Muscle layer of colon (tissue), 2 donors: Measurements from ENCODE around the gene DHRS4.
"Not testable (repeated sequence)": the region's sequence is repeated elsewhere in the genome, so short reads cannot be mapped to it uniquely, and the experiment has no call there.

Experiments used
- H3K27ac ChIP-seq: one replicate; pipeline ENCODE4 v1.7.0; 2013; ENCODE audit warnings: low read depth, mild to moderate bottlenecking, low read length, moderate library complexity
- H3K27me3 ChIP-seq, 2 donors: one replicate each; pipeline ENCODE4 v1.7.0; 2013; ENCODE audit warnings: low read length in 2 of 2, mild to moderate bottlenecking in 2 of 2; ENCODE audit not compliant: insufficient read depth in 2 of 2, control insufficient read depth in 1 of 2
- H3K36me3 ChIP-seq: one replicate; pipeline ENCODE4 v1.7.0; 2013; ENCODE audit warnings: mild to moderate bottlenecking, low read length; ENCODE audit not compliant: insufficient read depth
- H3K4me1 ChIP-seq: one replicate; pipeline ENCODE4 v1.7.0; 2013; ENCODE audit warnings: mild to moderate bottlenecking, low read length; ENCODE audit not compliant: insufficient read depth
- H3K4me3 ChIP-seq, 2 donors: one replicate each; pipeline ENCODE4 v1.7.0; 2013; ENCODE audit warnings: low read length in 2 of 2, low read depth in 1 of 2, mild to moderate bottlenecking in 1 of 2, moderate library complexity in 1 of 2
- H3K9ac ChIP-seq: one replicate; pipeline ENCODE4 v1.7.0; 2013; ENCODE audit warnings: low read length
- H3K9me3 ChIP-seq: one replicate; pipeline ENCODE4 v1.7.0; 2013; ENCODE audit warnings: mild to moderate bottlenecking, low read length
- donor health status: abdominal sarcoma.
- donor health status: Adenocarcinoma of cecum.

Gene DHRS4

GRCh38 chr14:23989734-23990445 lies 36.3 kb downstream of the DHRS4 start:
- not testable (repeated sequence) for H3K9ac ChIP-seq, H3K4me3 ChIP-seq, H3K9me3 ChIP-seq, H3K36me3 ChIP-seq, H3K27ac ChIP-seq, H3K4me1 ChIP-seq, H3K27me3 ChIP-seq

GRCh38 chr14:23990961-23991360 lies 37.4 kb downstream of the DHRS4 start:
- H3K27me3 ChIP-seq, H3K27ac ChIP-seq, H3K9ac ChIP-seq, H3K36me3 ChIP-seq, H3K9me3 ChIP-seq, H3K4me3 ChIP-seq, H3K4me1 ChIP-seq: not testable (repeated sequence)

DNA sequence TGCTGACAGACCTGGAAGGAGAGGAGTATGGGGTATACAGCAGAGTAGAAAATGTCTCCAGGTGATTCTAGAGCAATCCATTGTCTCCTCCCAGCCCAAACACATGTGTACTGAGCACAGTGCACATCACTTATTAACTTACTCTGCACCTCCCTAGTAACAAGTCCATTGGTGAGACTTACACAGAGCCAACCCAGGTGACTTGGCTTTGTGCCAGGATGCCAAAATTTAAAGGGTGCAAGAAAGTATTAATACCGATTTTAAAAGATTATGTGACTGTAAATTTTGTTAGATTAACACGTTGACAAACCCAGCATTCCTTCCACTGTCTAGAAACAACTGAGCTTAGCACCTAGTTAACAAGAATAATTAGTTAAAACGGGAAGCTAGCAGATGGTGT lies 39.5 kb downstream of the DHRS4 start:
- H3K4me1 ChIP-seq, H3K27ac ChIP-seq, H3K27me3 ChIP-seq, H3K9me3 ChIP-seq, H3K36me3 ChIP-seq, H3K9ac ChIP-seq, H3K4me3 ChIP-seq: not testable (repeated sequence)

GRCh38 chr14:23996009-23996408 lies 42.4 kb downstream of the DHRS4 start:
- H3K9me3 ChIP-seq, H3K4me3 ChIP-seq, H3K27me3 ChIP-seq, H3K27ac ChIP-seq, H3K9ac ChIP-seq, H3K36me3 ChIP-seq, H3K4me1 ChIP-seq: not testable (repeated sequence)

DNA sequence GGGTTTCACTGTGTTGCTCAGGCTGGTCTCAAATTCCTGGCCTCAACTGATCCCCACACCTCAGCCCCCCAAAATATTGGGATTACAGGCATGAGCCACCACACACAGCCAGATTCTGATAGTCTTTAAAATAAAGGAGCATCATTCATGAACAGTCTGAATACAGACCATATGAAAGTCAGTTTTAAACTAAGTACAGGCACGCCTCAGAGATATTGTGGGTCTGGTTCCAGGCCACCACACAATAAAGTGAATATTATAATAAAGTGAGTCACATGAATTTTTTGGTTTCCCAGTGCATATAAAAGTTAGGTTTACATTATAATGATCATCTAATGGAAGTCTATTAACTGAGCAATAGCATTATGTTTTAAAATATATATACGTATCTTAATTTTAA lies 43.3 kb downstream of the DHRS4 start:
- not testable (repeated sequence) for H3K36me3 ChIP-seq, H3K4me1 ChIP-seq, H3K4me3 ChIP-seq

DNA sequence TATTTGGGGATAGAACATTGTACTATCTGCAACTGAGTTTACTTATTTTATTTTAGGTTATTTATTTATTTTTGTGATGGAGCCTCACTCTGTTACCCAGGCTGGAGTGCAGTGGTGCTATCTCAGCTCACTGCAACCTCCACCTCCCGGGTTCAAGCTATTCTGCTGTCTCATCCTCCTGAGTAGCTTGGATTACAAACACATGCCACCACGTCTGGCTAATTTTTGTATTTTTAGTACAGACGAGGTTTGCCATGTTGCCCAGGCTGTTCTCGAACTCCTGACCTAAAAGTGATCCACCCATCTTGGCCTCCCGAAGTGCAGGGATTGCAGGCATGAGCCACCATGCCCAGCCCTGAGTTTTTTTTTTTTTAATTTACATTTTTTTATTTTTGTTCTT lies 46.1 kb downstream of the DHRS4 start:
- not testable (repeated sequence) for H3K4me3 ChIP-seq, H3K36me3 ChIP-seq, H3K9ac ChIP-seq, H3K27me3 ChIP-seq, H3K9me3 ChIP-seq, H3K4me1 ChIP-seq, H3K27ac ChIP-seq

More for the DNA sequence above, 43.3 kb downstream of the DHRS4 start:
- not testable (repeated sequence) for H3K9ac ChIP-seq, H3K9me3 ChIP-seq, H3K27me3 ChIP-seq, H3K27ac ChIP-seq

DNA sequence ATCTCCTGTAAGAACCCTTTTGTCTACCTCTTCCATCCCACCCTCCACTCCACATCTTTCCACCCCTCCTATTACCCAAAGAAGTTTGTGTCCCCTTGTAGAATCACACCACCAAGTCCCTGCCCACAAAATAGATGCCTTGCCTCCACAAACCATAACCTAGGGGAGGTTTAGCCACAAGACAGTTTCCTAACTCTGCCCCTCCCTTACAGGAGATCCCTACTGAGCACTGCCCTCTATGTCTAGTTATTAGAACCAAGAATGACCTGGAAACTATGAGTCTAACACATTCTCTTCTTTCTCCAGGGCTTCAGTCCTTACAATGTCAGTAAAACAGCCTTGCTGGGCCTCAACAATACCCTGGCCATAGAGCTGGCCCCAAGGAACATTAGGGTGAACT lies 47.5 kb downstream of the DHRS4 start:
- not testable (repeated sequence) for H3K27ac ChIP-seq, H3K9me3 ChIP-seq, H3K27me3 ChIP-seq

DNA sequence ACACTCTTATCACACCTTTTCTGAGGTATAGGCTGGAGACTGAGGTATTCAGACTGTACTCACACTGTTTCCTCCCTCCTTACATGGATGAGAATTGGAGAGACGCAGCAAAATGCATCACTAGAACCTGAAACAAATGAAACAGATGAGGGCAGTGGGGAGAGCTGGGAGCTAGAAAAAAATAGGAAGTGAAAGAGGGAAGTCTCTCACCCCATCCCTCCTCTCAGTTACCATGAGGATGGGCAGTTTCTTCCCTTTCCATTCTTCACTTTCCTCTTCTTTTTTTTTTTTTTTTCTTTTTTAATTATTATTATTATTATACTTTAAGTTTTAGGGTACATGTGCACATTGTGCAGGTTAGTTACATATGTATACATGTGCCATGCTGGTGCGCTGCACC lies 48.1 kb downstream of the DHRS4 start:
- not testable (repeated sequence) for H3K27me3 ChIP-seq, H3K36me3 ChIP-seq, H3K9me3 ChIP-seq, H3K4me1 ChIP-seq, H3K4me3 ChIP-seq, H3K9ac ChIP-seq, H3K27ac ChIP-seq

More for the DNA sequence above, 47.5 kb downstream of the DHRS4 start:
- H3K9ac ChIP-seq, H3K4me3 ChIP-seq, H3K36me3 ChIP-seq, H3K4me1 ChIP-seq: not testable (repeated sequence)

GRCh38 chr14:24006471-24006816 lies 52.9 kb downstream of the DHRS4 start:
- not testable (repeated sequence) for H3K4me3 ChIP-seq, H3K4me1 ChIP-seq, H3K27ac ChIP-seq, H3K9me3 ChIP-seq, H3K36me3 ChIP-seq, H3K9ac ChIP-seq, H3K27me3 ChIP-seq

DNA sequence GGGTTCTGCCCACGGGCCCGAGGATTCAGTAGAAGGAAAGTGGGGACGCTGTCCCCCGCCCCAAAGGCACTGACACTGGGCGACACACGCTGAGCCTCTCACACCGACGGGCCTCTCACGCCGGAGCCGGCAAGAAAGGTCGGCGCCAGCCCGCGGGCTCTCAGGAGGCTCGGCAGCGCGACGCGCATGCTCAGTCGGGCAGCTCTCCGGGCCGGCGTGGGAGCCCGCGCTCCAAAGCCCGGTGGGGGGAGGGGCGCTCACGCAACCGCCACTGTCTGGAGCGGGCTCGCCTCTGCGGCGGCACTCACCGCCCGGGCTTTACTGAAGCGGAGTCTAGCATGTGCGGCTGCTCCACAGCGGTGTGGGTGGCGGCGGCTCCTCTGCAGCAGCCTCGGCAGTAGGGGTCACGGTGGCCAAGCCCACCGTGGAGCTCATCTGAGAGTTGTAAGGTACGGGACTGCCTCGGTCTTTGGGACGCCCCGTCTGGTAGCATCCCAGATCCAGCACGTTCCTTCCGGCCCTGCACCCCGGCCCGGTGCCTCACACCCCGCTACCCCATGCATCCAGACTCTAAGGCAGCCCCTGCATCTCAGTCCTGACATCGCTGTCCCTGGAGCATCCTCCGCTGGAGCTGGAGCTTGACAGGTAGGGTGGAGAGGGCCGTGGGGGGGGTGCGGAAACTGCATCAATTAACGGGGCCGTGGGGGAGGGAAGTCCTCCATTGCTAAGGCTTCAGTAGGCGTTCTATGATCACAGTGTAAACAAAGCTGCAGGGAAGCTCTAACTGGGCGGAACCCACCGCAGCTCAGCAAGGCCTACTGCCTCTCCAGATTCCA lies 53.5 kb downstream of the DHRS4 start:
- H3K36me3 ChIP-seq, H3K9me3 ChIP-seq, H3K27ac ChIP-seq, H3K27me3 ChIP-seq, H3K9ac ChIP-seq, H3K4me1 ChIP-seq, H3K4me3 ChIP-seq: not testable (repeated sequence)

DNA sequence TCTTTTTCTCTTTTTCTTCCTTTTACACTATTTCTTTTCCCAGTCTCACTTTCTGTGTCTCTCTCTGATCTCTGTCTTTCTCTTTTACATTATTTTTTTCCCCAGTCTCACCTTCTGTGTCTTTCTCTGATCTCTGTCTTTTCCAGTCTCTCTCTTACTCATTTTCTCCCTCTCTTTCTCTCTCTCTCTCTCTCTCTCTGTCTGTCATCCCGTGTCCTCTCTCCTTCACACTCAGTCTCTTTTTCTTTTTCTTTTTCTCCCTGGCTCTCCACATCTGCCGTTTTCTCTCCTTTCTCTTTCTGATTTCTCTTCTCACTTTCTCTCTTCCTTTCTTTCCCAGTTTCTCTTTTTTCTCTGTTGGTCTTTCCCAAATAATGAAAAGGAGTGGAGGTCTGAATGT lies 57.5 kb downstream of the DHRS4 start:
- no peak overlapping the region for H3K4me3 ChIP-seq
- no peak overlapping the region for H3K9ac ChIP-seq
- no peak overlapping the region for H3K27ac ChIP-seq
- H3K9me3 ChIP-seq, result no peaks in the 10 kb centered on the region
- peaks cover 7% of the 10 kb centered on the region for H3K4me1 ChIP-seq
- no peaks in the 10 kb centered on the region for H3K27me3 ChIP-seq
- H3K36me3 ChIP-seq, result no peaks in the 10 kb centered on the region

- H3K27ac ChIP-seq, result not testable (repeated sequence)
Observed at GRCh38 chr14:24012726-24013273, 59.2 kb downstream of the DHRS4 start.

More at GRCh38 chr14:24012726-24013273, 59.2 kb downstream of the DHRS4 start:
- H3K4me3 ChIP-seq, H3K9me3 ChIP-seq, H3K9ac ChIP-seq, H3K36me3 ChIP-seq, H3K4me1 ChIP-seq, H3K27me3 ChIP-seq: not testable (repeated sequence)
